SJCRH30 (cell line): ENCODE data around the gene LNX2. TPM values are rescaled to one million over a fixed set of nuclear protein-coding genes. Genes with fewer than 3 reads are reported as not detected.

ENCODE experiments used
- DNase-seq, 2 experiments: peaks; one replicate each; pipeline ENCODE4 v3.0.0-alpha.2; 2015 to 2020
- H3K27ac ChIP-seq: fragments of 250-450 bp; sonication (Bioruptor Pico); 2 replicates; pipeline ENCODE4 v1.5.1; 2020; ENCODE audit warnings: mild to moderate bottlenecking, moderate library complexity
- H3K27me3 ChIP-seq: fragments of 250-450 bp; sonication (Bioruptor Pico); 2 replicates; pipeline ENCODE4 v1.5.1; 2020; ENCODE audit warnings: mild to moderate bottlenecking, moderate library complexity
- H3K36me3 ChIP-seq: fragments of 250-450 bp; sonication (Bioruptor Pico); 2 replicates; pipeline ENCODE4 v1.5.1; 2020; ENCODE audit warnings: mild to moderate bottlenecking, moderate library complexity
- H3K4me1 ChIP-seq: fragments of 250-450 bp; sonication (Bioruptor Pico); 2 replicates; pipeline ENCODE4 v1.5.1; 2020; ENCODE audit warnings: mild to moderate bottlenecking, moderate library complexity
- H3K4me3 ChIP-seq: fragments of 250-450 bp; sonication (Bioruptor Pico); 2 replicates; pipeline ENCODE4 v1.5.1; 2020; ENCODE audit warnings: mild to moderate bottlenecking, moderate library complexity
- H3K9me3 ChIP-seq: fragments of 250-450 bp; sonication (Bioruptor Pico); replicated peaks from 2 replicates; pipeline ENCODE4 v1.5.1; 2020; ENCODE audit warnings: mild to moderate bottlenecking, moderate library complexity
- total RNA-seq: library from RNA; depleted of rRNA; stranded (reverse); fragments of >200 nt; shearing (Covaris generic); gene quantifications from 2 replicates; pipeline ENCODE4 v1.2.3, GENCODE V29; 2014

Gene LNX2
- total RNA-seq, 1 experiment from 2014 or later, result 16.7 TPM

DNA sequence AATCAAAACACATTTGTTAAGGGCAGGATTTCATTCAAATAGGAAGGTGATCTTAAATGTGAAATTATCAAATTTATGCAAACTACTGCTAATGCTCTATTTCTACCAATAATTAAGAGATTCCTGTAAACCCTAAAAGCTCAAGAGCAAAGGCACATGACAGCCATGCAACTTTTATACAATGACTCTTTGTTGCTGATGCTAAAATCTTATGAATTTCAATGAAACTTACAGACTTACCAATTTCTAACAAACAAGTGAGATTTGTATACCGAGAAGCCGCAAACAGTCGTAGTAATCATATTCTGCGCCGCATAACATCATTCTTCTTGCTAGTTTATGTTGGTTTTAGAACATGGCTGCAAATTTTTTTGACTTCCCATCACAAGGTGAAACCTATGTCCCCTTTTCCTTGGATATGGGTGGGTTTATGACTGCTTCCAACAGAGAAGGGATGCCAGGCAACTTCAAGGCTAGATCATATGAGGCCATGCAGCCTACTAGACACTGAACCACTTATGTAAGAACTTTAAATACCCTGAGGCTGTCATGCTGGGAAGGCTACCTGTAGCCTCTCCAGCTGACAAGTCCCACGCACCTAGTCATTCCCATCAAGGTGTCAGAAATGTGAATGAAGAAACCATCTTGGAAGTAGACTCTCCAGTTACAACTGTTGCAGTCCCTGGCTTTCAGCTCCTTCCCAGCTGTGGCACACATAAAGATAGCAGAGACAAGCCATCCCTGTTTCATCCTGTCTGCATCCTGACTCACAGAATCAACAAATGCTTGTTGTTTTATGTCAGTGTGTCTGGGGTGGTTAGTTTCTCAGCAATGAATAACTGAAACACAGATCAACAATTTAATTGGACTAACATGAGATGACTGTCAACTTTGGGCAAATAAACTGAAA, 42.0 kb downstream of the LNX2 start:
- peaks cover 3% of the 10 kb centered on the region; the same call in 1 of the 2 replicates for H3K36me3 ChIP-seq
- DNase-seq, result no peak
- no peaks in the 10 kb centered on the region for H3K4me1 ChIP-seq
- H3K4me3 ChIP-seq, result no peak overlapping the region
- no peaks in the 10 kb centered on the region for H3K27me3 ChIP-seq
- H3K9me3 ChIP-seq, result no peaks in the 10 kb centered on the region
- H3K27ac ChIP-seq, result no peak overlapping the region

DNA sequence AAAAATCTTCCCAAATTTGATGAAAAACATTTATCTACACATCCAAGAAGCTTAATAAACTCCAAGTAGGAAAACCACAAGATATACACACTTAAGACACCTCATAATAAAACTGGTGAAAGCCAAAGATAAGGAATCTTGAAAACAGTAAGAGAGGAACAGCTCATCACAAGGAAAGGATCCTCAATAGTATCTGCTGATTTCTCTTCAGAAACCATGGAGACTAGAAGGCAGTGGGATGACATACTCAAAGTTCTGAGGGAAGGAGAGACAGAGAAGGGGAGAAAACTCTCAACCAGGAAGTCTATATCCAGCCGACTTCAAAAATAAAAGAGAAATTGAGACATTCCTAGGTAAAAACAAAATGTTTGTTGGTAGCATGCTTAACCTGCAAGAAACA, 45.7 kb downstream of the LNX2 start:
- Histone ChIP-seq H3K27ac (no peak overlapping the region), H3K9me3 (no peaks in the 10 kb centered on the region), H3K4me3 (no peak overlapping the region), H3K36me3 (no peaks in the 10 kb centered on the region; the same call in 1 of the 2 replicates), H3K4me1 (no peaks in the 10 kb centered on the region), H3K27me3 (no peaks in the 10 kb centered on the region)
- no peak for DNase-seq

DNA sequence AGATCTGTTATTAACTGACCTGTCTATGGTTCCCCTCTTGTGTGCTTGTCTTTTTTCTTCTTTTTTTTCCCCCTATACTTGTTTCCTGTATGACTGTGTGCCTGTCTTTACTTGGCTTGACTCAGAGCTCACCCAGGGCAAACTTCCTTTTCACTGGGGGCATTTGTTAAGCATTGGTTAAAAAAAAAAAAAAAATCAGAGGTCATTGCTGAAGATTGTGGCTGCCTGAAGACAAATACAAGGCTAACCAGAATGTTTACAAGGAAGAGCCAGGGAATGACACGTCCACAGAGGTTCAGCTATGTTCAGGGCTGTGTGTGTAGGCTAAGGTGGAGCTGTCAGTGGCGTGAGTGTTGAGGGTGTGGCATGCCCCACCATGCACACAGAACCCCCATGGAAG, 47.1 kb downstream of the LNX2 start:
- Histone ChIP-seq H3K9me3 (no peaks in the 10 kb centered on the region), H3K4me1 (no peaks in the 10 kb centered on the region), H3K27me3 (no peaks in the 10 kb centered on the region), H3K27ac (no peak overlapping the region), H3K4me3 (no peak overlapping the region), H3K36me3 (peaks cover 3% of the 10 kb centered on the region; the same call in 1 of the 2 replicates)
- DNase-seq, result no peak

DNA sequence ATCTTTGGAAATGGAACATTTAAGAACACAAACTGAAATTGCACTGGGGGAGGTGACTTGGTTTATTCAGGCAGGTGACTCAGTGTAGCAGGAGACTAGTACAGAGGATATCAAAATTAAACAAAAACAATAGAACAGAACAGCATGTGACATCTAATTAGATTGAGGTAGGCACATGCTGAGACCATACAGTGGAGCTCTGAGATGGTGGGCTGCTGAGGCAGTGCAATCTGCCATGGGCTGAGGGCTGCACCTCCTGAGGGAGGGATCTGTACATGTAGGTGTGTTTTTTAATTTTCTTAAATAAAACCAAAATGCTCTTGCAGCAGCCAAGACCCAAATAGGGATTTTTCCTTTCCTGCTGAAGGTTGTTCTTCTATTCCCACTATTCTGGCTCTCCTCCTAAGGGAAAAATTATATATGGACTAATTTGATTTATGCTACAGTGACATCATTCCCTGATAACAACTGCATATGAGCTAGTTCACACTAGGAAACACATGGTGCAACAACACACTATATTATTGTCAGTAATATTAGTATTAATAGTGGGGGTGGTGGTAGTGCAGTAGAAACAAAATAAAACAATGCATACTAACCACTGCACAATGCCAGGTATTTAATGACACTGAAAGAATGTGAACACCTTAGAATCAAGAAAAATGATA, 48.0 kb downstream of the LNX2 start:
- no peaks in the 10 kb centered on the region for H3K9me3 ChIP-seq
- H3K27ac ChIP-seq, result no peak overlapping the region
- no peaks in the 10 kb centered on the region for H3K27me3 ChIP-seq
- peaks cover 3% of the 10 kb centered on the region; the same call in 1 of the 2 replicates for H3K36me3 ChIP-seq
- H3K4me1 ChIP-seq, result no peaks in the 10 kb centered on the region
- H3K4me3 ChIP-seq, result no peak overlapping the region
- no peak for DNase-seq

DNA sequence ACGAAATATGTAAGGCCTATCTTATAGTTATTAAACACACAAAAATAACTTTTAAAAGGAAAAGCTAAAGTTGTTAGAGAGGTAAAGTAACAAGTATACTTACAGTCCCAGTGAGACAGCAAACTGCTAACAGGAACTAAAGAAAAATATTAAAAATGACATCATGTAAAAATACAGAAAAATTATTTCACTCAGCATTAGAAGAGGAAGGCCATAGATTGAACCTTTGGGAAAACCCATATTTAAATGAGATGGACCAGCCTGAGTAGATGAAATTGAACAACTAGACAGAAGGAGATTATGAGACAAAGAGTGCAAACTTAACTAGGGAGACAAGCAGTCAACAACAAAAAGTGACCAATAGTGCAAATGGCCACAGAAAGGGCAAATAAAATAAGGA, 49.4 kb downstream of the LNX2 start:
- Histone ChIP-seq H3K27me3 (no peaks in the 10 kb centered on the region), H3K9me3 (no peaks in the 10 kb centered on the region), H3K4me1 (no peaks in the 10 kb centered on the region), H3K36me3 (peaks cover 3% of the 10 kb centered on the region; the same call in 1 of the 2 replicates), H3K27ac (no peak overlapping the region), H3K4me3 (no peak overlapping the region)
- DNase-seq, result no peak

DNA sequence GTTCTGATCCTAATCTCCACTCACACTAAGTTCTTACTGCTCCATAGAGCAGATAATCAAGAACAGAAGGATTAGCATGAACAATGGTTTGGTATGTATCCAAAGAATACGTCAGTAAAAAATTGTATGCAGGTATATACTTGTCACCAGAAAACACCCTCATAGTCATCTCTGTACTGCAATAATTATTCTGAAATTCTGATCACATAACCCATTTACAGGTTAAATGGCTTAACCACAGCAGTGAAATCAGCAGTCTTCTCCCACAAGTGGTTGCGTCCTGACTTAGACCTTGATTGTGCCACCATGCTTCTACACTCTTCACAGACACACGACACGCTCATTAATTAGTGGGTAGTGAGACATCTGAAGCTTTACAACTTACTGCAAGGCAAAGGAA, 50.9 kb downstream of the LNX2 start:
- no peak overlapping the region for H3K4me3 ChIP-seq
- no peaks in the 10 kb centered on the region for H3K4me1 ChIP-seq
- peaks cover 8% of the 10 kb centered on the region for H3K36me3 ChIP-seq
- no peak for DNase-seq
- no peak overlapping the region for H3K27ac ChIP-seq
- H3K9me3 ChIP-seq, result no peaks in the 10 kb centered on the region
- no peaks in the 10 kb centered on the region for H3K27me3 ChIP-seq

DNA sequence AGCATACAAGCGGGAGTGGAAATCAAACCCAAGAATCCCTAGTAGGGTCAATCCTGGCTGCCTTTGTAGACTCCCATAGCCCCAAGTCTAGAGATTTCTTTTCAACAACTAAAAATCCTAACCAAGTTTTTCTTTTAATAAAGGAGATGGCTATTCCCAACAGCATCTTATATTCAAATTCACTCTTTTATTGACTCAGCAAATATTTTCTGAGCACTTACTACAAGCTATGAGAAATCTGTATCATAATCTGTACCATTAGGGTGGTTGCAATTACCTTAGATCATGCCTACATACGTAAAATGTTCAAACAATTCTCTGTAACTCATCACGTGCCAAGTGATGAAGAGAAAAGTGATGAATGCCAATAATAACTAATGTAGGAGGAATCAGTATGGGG, 54.5 kb downstream of the LNX2 start:
- Histone ChIP-seq H3K4me1 (no peaks in the 10 kb centered on the region), H3K4me3 (no peak overlapping the region), H3K9me3 (no peaks in the 10 kb centered on the region), H3K36me3 (peaks cover 8% of the 10 kb centered on the region), H3K27ac (no peak overlapping the region), H3K27me3 (no peaks in the 10 kb centered on the region)
- DNase-seq, result no peak

DNA sequence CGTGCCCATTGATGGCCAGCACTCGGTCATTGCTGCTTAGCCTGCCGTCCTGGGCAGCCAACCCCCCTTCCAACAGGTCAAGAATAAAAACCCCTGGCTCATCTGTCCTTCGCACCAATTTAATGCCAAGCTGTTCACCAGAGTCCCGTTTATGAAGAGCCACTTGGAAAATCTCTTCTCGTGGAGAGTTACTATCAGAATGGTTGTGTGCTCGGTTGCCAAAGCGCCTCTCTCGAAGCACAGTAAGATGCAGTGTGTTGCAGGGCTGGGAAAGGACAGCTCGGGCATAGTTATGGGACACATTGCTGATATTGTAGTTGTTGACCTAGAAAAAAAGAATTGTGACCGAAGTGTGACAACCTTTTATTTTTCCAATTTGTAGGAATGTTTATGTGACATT, 57.9 kb downstream of the LNX2 start:
- H3K36me3 ChIP-seq, result peaks cover 5% of the 10 kb centered on the region
- no peak overlapping the region for H3K27ac ChIP-seq
- DNase-seq, result no peak
- no peak overlapping the region for H3K4me3 ChIP-seq
- H3K4me1 ChIP-seq, result no peaks in the 10 kb centered on the region
- H3K9me3 ChIP-seq, result no peaks in the 10 kb centered on the region
- no peaks in the 10 kb centered on the region for H3K27me3 ChIP-seq

DNA sequence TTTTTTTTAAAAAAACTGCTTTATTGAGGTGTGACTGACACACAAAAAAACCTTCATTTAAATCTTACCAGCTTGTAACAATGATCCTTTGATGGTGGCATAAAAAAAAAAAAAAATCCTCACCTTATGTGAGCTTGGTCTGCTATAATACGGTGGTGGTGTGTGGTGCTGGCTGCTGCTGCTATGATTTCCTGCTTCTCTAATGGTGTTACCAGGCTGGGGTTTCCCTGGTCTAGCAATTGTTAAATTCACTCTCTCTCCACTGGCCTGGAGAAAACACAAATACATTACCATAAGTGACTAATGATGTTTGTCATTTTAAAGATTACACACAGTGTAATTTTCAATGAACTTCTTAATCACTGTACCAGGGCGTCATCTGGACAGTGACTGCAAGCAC, 60.6 kb downstream of the LNX2 start:
- peaks cover 13% of the 10 kb centered on the region for H3K36me3 ChIP-seq
- H3K27ac ChIP-seq, result no peak overlapping the region
- no peaks in the 10 kb centered on the region for H3K27me3 ChIP-seq
- H3K4me3 ChIP-seq, result no peak overlapping the region
- 0 out of 2 replicates have a peak, but pooled peaks cover 3% of the 10 kb centered on the region for H3K9me3 ChIP-seq
- no peak for DNase-seq
- H3K4me1 ChIP-seq, result no peaks in the 10 kb centered on the region

DNA sequence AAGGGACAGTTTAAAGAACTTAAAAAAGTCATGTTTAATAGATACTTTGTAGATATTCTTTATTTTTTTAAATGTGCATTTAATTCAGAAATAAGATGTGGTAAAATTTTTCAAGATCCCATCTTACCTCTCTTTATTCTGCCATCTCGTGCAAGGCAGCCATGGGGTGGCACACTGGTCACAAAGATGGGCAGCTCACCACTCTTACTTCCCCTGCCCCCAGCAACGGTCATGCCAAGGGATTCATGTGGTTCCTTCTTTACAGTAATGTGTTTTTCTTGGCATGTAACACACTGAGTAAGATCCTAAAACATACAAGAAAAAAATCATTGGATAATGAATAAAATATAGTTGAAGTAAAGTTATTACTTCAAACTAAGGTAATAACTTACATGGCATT, 64.2 kb downstream of the LNX2 start:
- no peak overlapping the region for H3K4me3 ChIP-seq
- H3K4me1 ChIP-seq, result no peaks in the 10 kb centered on the region
- no peaks in the 10 kb centered on the region for H3K27me3 ChIP-seq
- no peak for DNase-seq
- 0 out of 2 replicates have a peak, but pooled peaks cover 3% of the 10 kb centered on the region for H3K9me3 ChIP-seq
- peaks cover 18% of the 10 kb centered on the region for H3K36me3 ChIP-seq
- H3K27ac ChIP-seq, result no peak overlapping the region

DNA sequence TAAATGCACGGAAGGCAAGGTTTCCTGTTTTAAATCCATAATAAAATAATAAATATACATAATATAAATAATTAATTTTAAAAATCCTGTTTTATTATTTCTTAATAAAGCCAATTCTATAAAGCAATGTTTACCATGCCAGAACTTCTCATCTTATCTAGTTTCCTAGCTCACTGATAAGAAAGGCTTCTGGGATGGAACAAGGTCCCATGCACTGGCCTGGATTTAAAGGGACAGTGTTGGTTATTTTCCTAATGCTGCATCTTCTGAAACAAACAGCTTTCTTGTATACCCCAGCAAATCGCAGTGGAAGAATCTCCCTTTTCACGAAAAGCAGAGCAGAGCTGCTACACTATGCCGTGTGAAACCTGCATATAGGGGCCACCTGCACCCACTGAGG, 68.8 kb downstream of the LNX2 start:
- Histone ChIP-seq H3K36me3 (peaks cover 27% of the 10 kb centered on the region), H3K4me3 (no peak overlapping the region), H3K27me3 (no peaks in the 10 kb centered on the region), H3K4me1 (no peaks in the 10 kb centered on the region), H3K9me3 (0 out of 2 replicates have a peak, but pooled peaks cover 3% of the 10 kb centered on the region), H3K27ac (no peak overlapping the region)
- DNase-seq, result no peak

DNA sequence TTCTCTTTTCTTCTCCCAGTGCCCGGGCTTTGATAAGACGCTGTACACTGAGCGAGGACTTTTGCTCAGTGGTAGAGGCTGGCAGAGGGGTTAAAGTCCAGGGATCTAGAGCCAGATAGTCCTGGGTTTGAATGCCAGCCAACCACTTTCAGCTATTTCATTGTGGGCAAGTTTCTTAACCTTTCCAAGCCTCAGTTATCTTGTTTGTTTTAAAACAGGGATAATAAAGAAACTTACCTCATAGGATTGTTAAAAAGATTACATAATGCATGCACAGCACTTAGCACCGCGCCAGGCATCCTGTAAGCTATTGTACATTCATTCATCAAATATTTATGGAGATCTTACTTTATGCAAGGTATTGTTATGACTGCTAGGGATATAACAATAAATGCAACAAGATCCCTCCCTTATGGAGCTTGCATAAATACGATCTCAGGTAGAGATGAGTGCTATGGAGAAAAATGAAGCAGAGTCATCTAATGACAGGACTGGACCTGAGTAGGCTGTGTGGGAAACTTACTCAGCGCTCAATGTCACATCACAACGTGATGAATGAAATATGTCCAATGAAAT, 70.8 kb downstream of the LNX2 start:
- no peak for DNase-seq
- H3K27me3 ChIP-seq, result no peaks in the 10 kb centered on the region
- H3K9me3 ChIP-seq, result no peaks in the 10 kb centered on the region
- H3K4me3 ChIP-seq, result no peak overlapping the region
- no peak overlapping the region for H3K27ac ChIP-seq
- H3K36me3 ChIP-seq, result peaks cover 16% of the 10 kb centered on the region
- H3K4me1 ChIP-seq, result no peaks in the 10 kb centered on the region

DNA sequence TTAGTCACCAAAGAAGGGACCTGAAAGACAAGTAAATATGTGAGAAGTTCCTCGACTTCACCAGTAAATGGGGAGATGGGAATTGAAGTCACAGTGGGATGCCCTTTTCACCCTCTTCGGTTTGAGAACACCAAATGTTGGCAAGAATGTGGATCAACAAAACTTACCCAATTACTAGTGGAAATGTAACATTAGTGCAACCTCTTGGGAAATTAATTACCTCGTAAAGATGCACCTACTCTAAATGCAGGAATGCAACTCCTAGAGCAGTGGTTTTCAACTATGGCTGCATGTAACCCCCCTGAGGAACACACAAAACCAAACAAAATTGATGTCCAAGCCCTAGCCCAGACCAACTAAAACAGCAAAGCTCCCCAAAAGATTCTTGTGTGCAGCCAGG, 78.1 kb downstream of the LNX2 start:
- Histone ChIP-seq H3K4me1 (no peaks in the 10 kb centered on the region), H3K36me3 (no peaks in the 10 kb centered on the region), H3K9me3 (no peaks in the 10 kb centered on the region), H3K4me3 (no peak overlapping the region), H3K27ac (no peak overlapping the region), H3K27me3 (no peaks in the 10 kb centered on the region)
- no peak for DNase-seq

DNA sequence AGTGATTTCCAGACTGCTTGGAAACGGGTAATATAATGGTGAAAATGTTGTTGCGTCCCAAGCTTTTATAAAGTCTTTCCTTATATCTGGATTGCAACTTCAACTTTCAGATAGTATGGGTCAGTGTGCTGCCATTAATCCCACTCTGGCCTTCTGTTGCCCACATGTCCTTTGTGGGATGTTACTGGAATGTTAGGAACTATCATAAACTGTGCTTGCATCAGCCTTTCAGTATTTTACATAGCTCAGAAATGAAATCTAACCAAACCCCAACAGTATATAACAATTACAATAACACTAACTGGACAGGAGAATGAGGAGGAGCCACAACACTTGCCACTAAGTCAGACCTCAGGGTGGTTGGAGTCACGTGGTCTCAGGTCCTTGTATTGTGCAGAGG, 78.9 kb downstream of the LNX2 start:
- DNase-seq, result no peak
- no peak overlapping the region for H3K27ac ChIP-seq
- no peaks in the 10 kb centered on the region for H3K27me3 ChIP-seq

More for the DNA sequence above, 78.9 kb downstream of the LNX2 start:
- Histone ChIP-seq H3K4me1 (no peaks in the 10 kb centered on the region), H3K36me3 (no peaks in the 10 kb centered on the region), H3K4me3 (no peak overlapping the region), H3K9me3 (no peaks in the 10 kb centered on the region)
